Coronary artery (tissue), 2 donors: ENCODE measurements around the gene DYSF.
A peak's percentile ranks its signal among the peaks of the same experiment; 100 is the strongest.

Experiments used
- DNase-seq: peaks from one replicate; pipeline ENCODE4 v3.0.0-alpha.2; 2017; ENCODE audit warnings: low spot score
- H3K27ac ChIP-seq, 2 donors: fragments of 200-600 bp; sonication (generic); one replicate each; pipeline ENCODE4 v1.5.1; 2016 to 2019
- H3K4me3 ChIP-seq: fragments of 200-600 bp; sonication (generic); 2 replicates; pipeline ENCODE4 v1.5.1; 2016; ENCODE audit warnings: mild to moderate bottlenecking, moderate library complexity
- CTCF ChIP-seq: fragments of 200-600 bp; sonication (generic); IDR thresholded peaks from one replicate; pipeline ENCODE4 v1.5.1; 2019; ENCODE audit warnings: antibody characterized with exemption

The DYSF gene

GRCh38 chr2:71502941-71503738, 49.8 kb downstream of the DYSF start:
- Histone ChIP-seq H3K4me3 (no peak overlapping the region), H3K27ac (peak overlapping the region; percentile 28 to 64)
- TF ChIP-seq CTCF, result no peak
- DNase-seq, result no peak

- Histone ChIP-seq H3K27ac (peak overlapping the region; percentile 28 to 64), H3K4me3 (no peak overlapping the region)
- DNase-seq, result no peak
- TF ChIP-seq CTCF, result no peak
Observed at GRCh38 chr2:71503837-71504236, 50.5 kb downstream of the DYSF start.

- no peak for DNase-seq
Observed at GRCh38 chr2:71504611-71505010, 51.2 kb downstream of the DYSF start.

GRCh38 chr2:71505086-71505769, 51.9 kb downstream of the DYSF start:
- no peak for TF ChIP-seq CTCF
- no peak for DNase-seq
- no peak overlapping the region for H3K27ac ChIP-seq
- H3K4me3 ChIP-seq, result no peak overlapping the region

More at GRCh38 chr2:71504611-71505010, 51.2 kb downstream of the DYSF start:
- no peak overlapping the region for H3K27ac ChIP-seq
- H3K4me3 ChIP-seq, result no peak overlapping the region
- no peak for TF ChIP-seq CTCF

GRCh38 chr2:71505770-71506140, 52.4 kb downstream of the DYSF start:
- Histone ChIP-seq H3K4me3 (no peak overlapping the region), H3K27ac (no peak overlapping the region)
- TF ChIP-seq CTCF, result no peak
- no peak for DNase-seq

GRCh38 chr2:71506222-71507153, 53.1 kb downstream of the DYSF start:
- no peak for DNase-seq
- no peak for TF ChIP-seq CTCF
- Histone ChIP-seq H3K4me3 (no peak overlapping the region), H3K27ac (no peak overlapping the region)
